HepG2 (cell line): ENCODE results near the gene ADAMTS13. TPM values are rescaled to one million over a fixed set of nuclear protein-coding genes. Genes with fewer than 3 reads are reported as not detected.

Experiments
- CHCHD3 ChIP-seq: sonication (generic); formaldehyde crosslinking; IDR thresholded peaks from 2 replicates; pipeline ENCODE4 v1.8.0; 2022; ENCODE audit warnings: mild to moderate bottlenecking, missing genetic modification reagents, moderate library complexity
- GATA4 ChIP-seq: sonication (generic); IDR thresholded peaks from 2 replicates; pipeline ENCODE4 v1.6.1; 2016; ENCODE audit warnings: antibody characterized with exemption, low read depth, borderline replicate concordance
- HDAC2 ChIP-seq: sonication (generic); formaldehyde crosslinking; IDR thresholded peaks from 2 replicates; pipeline ENCODE4 v1.4.0; 2020; ENCODE audit warnings: missing genetic modification reagents
- HNF4G ChIP-seq, 2 experiments: sonication (generic) in 1 of 2; formaldehyde crosslinking in 1 of 2; IDR thresholded peaks; 2 replicates each; pipeline versions ENCODE4 v1.4.0 to v1.6.1; 2011 to 2020; ENCODE audit warnings: borderline replicate concordance in 2 of 2, low read depth in 2 of 2, mild to moderate bottlenecking in 2 of 2, low read length in 1 of 2, missing genetic modification reagents in 1 of 2, moderate library complexity in 1 of 2
- ISL2 ChIP-seq: sonication (generic); formaldehyde crosslinking; IDR thresholded peaks from 2 replicates; pipeline ENCODE4 v1.5.0; 2020; ENCODE audit warnings: missing genetic modification reagents
- MED8 ChIP-seq: sonication (generic); formaldehyde crosslinking; IDR thresholded peaks from 2 replicates; pipeline ENCODE4 v1.8.1; 2023; ENCODE audit warnings: mild to moderate bottlenecking, missing genetic modification reagents; ENCODE audit not compliant: insufficient replicate concordance
- NFIB ChIP-seq: sonication (generic); formaldehyde crosslinking; IDR thresholded peaks from 2 replicates; pipeline ENCODE4 v1.9.0; 2021; ENCODE audit warnings: missing genetic modification reagents, mild to moderate bottlenecking, borderline replicate concordance
- NFKB2 ChIP-seq: sonication (generic); formaldehyde crosslinking; IDR thresholded peaks from 2 replicates; pipeline ENCODE4 v1.4.0; 2020; ENCODE audit warnings: missing genetic modification reagents, borderline replicate concordance
- NR2F6 ChIP-seq, 2 experiments: IDR thresholded peaks; 2 replicates each; pipeline ENCODE4 v1.6.1; 2016; ENCODE audit warnings: antibody characterized with exemption in 1 of 2, mild to moderate bottlenecking in 1 of 2
- SAP130 ChIP-seq: IDR thresholded peaks from 2 replicates; pipeline ENCODE4 v1.6.1; 2016; ENCODE audit warnings: low read depth
- SP1 ChIP-seq, 2 experiments: fragments of 450-650 bp in 1 of 2; sonication (generic) in 1 of 2; formaldehyde crosslinking in 1 of 2; IDR thresholded peaks; 2 replicates each; pipeline versions ENCODE4 v1.4.0 to v1.6.1; 2016 to 2020; ENCODE audit warnings: missing genetic modification reagents in 1 of 2
- TCF7 ChIP-seq: sonication (generic); IDR thresholded peaks from 2 replicates; pipeline ENCODE4 v1.6.1; 2016; ENCODE audit warnings: antibody characterized with exemption, low read depth
- ZFP1 ChIP-seq: IDR thresholded peaks from 2 replicates; pipeline ENCODE4 v1.6.1; 2016
- ZFP36 ChIP-seq: fragments of 150-350 bp; IDR thresholded peaks from 2 replicates; pipeline ENCODE4 v1.6.1; 2018; ENCODE audit warnings: borderline replicate concordance, low read length, low read depth; ENCODE audit not compliant: partially characterized antibody
- ZFY ChIP-seq: sonication (generic); formaldehyde crosslinking; IDR thresholded peaks from 2 replicates; pipeline ENCODE4 v1.4.0; 2020; ENCODE audit warnings: missing genetic modification reagents
- ZNF20 ChIP-seq: sonication (generic); formaldehyde crosslinking; IDR thresholded peaks from 2 replicates; pipeline ENCODE4 v1.4.0; 2020; ENCODE audit warnings: mild to moderate bottlenecking, moderate library complexity, missing genetic modification reagents
- ZNF629 ChIP-seq: sonication (generic); formaldehyde crosslinking; conservative IDR thresholded peaks from 2 replicates; pipeline ENCODE4 v1.5.0; 2020; ENCODE audit warnings: missing genetic modification reagents
- ZNF768 ChIP-seq: sonication (generic); formaldehyde crosslinking; IDR thresholded peaks from 2 replicates; pipeline ENCODE4 v1.4.0; 2020; ENCODE audit warnings: missing genetic modification reagents
- polyA plus RNA-seq, 8 experiments: library from polyadenylated mRNA; depleted of rRNA in 3 of 8; stranded (reverse) in 7 of 8; unstranded in 1 of 8; fragments of >200 nt; fragmentation: Illumina TruSeq in 4 of 8; extraction: Trizol in 4 of 8; gene quantifications; 2 replicates each; pipeline versions ENCODE4 v1.2.1 to v1.2.3, GENCODE V29; 2011 to 2016; ENCODE audit warnings: low read depth in 4 of 8, missing spikeins in 1 of 8, mixed read lengths in 1 of 8; ENCODE audit not compliant: insufficient read depth in 1 of 8
- total RNA-seq, 5 experiments: library from RNA; depleted of rRNA; stranded (reverse); fragments of >200 nt; fragmentation: Illumina TruSeq; extraction: Trizol; gene quantifications; 2 replicates each; pipeline ENCODE4 v1.2.3, GENCODE V29; 2016; ENCODE audit warnings: low read depth in 1 of 5
- TF ChIP-seq, protein P1 (sequence below): sonication (generic); formaldehyde crosslinking; IDR thresholded peaks from 2 replicates; pipeline ENCODE4 v1.4.0; 2020; ENCODE audit warnings: low read depth, missing genetic modification reagents
- TF ChIP-seq, protein P2 (sequence below): sonication (generic); formaldehyde crosslinking; conservative IDR thresholded peaks from 2 replicates; pipeline ENCODE4 v1.4.0; 2020; ENCODE audit warnings: mild to moderate bottlenecking, missing genetic modification reagents, moderate library complexity

Gene ADAMTS13
- total and polyA plus RNA-seq, 2 of the 13 experiments (the other 11 are each of a cell fraction or from before 2014, with no cell fraction given) = 0.91 to 4.5 TPM

DNA sequence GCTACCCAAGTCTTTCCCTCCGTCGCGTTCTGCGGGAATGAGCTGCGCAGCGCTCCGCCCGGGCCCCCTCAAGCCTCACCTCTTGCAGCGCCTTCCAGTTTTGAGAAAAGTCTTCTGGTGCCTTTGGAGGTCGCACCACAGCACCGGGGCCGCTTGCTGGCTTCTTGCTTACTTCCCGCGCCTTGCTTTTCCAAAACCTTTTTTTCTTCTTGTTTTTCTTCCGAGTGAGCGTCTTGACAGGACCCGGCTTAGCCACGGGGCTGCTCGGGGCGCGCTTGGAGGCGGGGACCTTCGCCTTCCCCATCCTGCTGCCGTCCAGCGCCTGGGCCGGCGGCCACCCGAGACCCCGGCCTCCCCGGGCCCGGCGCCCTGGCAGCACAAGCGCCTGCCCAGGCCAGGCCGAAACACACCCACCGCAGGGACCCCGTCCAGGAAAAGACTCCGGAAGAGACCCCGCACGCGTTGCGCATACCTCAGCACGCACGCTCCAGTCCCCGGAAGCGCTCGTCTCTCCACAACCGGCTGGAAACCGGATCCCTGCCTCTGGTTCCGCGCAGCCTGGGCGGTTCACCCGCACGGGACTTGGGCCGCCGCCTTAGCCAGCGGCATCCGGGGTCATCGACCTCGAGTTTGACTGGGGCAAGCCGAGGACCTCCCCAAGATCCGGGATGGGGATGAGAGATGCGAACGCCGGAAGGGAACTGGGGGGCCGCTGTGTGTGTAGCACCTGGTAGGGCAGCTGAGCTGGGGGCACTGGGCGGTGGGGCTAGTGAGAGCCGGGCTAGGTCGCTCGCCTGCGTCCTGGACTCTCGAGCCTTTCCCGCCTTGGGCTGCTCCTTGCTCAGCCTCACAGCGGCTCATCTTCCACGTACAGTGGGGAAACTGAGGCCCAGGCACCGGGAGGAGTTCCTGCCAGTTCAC is 4.4 kb upstream of the ADAMTS13 start, which contains the start of gene REXO4 (continued):
- TF ChIP-seq NR2F6 (IDR thresholded peaks at IDR 0.05) (peak; percentile 83; the same call in 1 of the 2 replicates), NR2F6 (CRISPR knock-in tag; IDR thresholded peaks at IDR 0.05) (peak; percentile 93), GATA4 (peak; percentile 54; the same call in 1 of the 2 replicates), NFKB2 (CRISPR knock-in tag) (peak; percentile 68), SP1 (IDR thresholded peaks at IDR 0.05) (no peak), SP1 (CRISPR knock-in tag; IDR thresholded peaks at IDR 0.05) (peak; percentile 71), SAP130 (peak; percentile 97), ZFP36 (no peak), TCF7 (no peak), ISL2 (CRISPR knock-in tag) (peak; percentile 69), MED8 (CRISPR knock-in tag) (peak; percentile 67), ZNF768 (CRISPR knock-in tag) (peak; percentile 83), HDAC2 (peak; percentile 80), ZNF629 (CRISPR knock-in tag) (no peak; the same call in 1 of the 2 replicates), HNF4G (IDR thresholded peaks at IDR 0.05; ENCODE audit: borderline replicate concordance, low read depth, low read length) (0 out of 2 replicates have a peak, but pooled peaks have one; percentile 8), HNF4G (CRISPR knock-in tag; IDR thresholded peaks at IDR 0.05; ENCODE audit: borderline replicate concordance, low read depth) (no peak; the same call in 1 of the 2 replicates), CHCHD3 (CRISPR knock-in tag) (no peak), ZNF20 (CRISPR knock-in tag) (no peak), ZFY (peak; percentile 85), NFIB (CRISPR knock-in tag) (no peak), ZFP1 (CRISPR knock-in tag) (peak; percentile 50)
- TF ChIP-seq, protein P1, sequence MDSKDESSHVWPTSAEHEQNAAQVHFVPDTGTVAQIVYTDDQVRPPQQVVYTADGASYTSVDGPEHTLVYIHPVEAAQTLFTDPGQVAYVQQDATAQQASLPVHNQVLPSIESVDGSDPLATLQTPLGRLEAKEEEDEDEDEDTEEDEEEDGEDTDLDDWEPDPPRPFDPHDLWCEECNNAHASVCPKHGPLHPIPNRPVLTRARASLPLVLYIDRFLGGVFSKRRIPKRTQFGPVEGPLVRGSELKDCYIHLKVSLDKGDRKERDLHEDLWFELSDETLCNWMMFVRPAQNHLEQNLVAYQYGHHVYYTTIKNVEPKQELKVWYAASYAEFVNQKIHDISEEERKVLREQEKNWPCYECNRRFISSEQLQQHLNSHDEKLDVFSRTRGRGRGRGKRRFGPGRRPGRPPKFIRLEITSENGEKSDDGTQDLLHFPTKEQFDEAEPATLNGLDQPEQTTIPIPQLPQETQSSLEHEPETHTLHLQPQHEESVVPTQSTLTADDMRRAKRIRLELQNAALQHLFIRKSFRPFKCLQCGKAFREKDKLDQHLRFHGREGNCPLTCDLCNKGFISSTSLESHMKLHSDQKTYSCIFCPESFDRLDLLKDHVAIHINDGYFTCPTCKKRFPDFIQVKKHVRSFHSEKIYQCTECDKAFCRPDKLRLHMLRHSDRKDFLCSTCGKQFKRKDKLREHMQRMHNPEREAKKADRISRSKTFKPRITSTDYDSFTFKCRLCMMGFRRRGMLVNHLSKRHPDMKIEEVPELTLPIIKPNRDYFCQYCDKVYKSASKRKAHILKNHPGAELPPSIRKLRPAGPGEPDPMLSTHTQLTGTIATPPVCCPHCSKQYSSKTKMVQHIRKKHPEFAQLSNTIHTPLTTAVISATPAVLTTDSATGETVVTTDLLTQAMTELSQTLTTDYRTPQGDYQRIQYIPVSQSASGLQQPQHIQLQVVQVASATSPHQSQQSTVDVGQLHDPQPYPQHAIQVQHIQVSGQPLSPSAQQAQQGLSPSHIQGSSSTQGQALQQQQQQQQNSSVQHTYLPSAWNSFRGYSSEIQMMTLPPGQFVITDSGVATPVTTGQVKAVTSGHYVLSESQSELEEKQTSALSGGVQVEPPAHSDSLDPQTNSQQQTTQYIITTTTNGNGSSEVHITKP (CRISPR knock-in tag) = peak; percentile 76; the same call in 1 of the 2 replicates
- TF ChIP-seq, protein P2, sequence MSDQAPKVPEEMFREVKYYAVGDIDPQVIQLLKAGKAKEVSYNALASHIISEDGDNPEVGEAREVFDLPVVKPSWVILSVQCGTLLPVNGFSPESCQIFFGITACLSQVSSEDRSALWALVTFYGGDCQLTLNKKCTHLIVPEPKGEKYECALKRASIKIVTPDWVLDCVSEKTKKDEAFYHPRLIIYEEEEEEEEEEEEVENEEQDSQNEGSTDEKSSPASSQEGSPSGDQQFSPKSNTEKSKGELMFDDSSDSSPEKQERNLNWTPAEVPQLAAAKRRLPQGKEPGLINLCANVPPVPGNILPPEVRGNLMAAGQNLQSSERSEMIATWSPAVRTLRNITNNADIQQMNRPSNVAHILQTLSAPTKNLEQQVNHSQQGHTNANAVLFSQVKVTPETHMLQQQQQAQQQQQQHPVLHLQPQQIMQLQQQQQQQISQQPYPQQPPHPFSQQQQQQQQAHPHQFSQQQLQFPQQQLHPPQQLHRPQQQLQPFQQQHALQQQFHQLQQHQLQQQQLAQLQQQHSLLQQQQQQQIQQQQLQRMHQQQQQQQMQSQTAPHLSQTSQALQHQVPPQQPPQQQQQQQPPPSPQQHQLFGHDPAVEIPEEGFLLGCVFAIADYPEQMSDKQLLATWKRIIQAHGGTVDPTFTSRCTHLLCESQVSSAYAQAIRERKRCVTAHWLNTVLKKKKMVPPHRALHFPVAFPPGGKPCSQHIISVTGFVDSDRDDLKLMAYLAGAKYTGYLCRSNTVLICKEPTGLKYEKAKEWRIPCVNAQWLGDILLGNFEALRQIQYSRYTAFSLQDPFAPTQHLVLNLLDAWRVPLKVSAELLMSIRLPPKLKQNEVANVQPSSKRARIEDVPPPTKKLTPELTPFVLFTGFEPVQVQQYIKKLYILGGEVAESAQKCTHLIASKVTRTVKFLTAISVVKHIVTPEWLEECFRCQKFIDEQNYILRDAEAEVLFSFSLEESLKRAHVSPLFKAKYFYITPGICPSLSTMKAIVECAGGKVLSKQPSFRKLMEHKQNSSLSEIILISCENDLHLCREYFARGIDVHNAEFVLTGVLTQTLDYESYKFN (CRISPR knock-in tag) = peak; percentile 59
